Endothelial cell of umbilical vein (primary cell): Measurements from ENCODE around the gene DNAJC18.

Source experiments
- CTCF ChIP-seq, 2 donors: IDR thresholded peaks; 1 replicate in 1 of 2; 2 replicates in 1 of 2; pipeline ENCODE4 v1.5.1; 2011; ENCODE audit warnings: low read length in 2 of 2, mild to moderate bottlenecking in 2 of 2, moderate library complexity in 2 of 2, control low read depth in 1 of 2, inconsistent platforms in 1 of 2, low read depth in 1 of 2; ENCODE audit not compliant: insufficient read depth in 1 of 2; ENCODE audit errors: extremely low read depth in 1 of 2
- MAX ChIP-seq: IDR thresholded peaks from 2 replicates; pipeline ENCODE4 v1.6.1; 2011; ENCODE audit not compliant: insufficient read depth, insufficient read length
- MYC ChIP-seq: IDR thresholded peaks from one replicate; pipeline ENCODE4 v1.6.1; 2011; ENCODE audit warnings: mild to moderate bottlenecking, low read depth, low read length
- POLR2A ChIP-seq: IDR thresholded peaks from 2 replicates; pipeline ENCODE4 v1.6.1; 2012; ENCODE audit warnings: low read depth, mild to moderate bottlenecking, control low read depth, low read length

DNA sequence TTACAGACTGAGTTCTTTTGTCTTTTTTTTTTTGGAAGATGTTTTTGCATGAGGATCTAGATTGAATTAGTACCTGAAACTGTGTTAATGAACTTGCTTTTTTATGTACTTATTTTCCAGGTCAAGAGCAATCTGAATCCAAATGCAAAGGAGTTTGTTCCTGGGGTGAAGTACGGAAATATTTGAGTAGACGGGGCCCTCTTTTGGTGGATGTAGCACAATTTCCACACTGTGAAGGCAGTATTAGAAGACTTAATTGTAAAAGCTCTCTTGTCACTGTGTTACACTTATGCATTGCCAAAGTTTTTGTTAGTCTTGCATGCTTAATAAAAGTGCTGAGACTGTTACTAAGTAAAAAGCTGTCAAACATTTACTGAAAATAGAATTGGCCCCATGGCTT, 70.7 kb downstream of the DNAJC18 start:
- TF ChIP-seq CTCF (IDR thresholded peaks at IDR 0.05; ENCODE audit: extremely low read depth in 1 of 2, insufficient read depth in 1 of 2, low read depth in 1 of 2, low read length in 2 of 2) = no peak
- no peak for TF ChIP-seq MYC
- no peak for TF ChIP-seq MAX
- TF ChIP-seq POLR2A = no peak
